ENCODE results near the gene C3orf33. TPM values are rescaled to one million over a fixed set of nuclear protein-coding genes. Genes with fewer than 3 reads are reported as not detected.
A peak's percentile ranks its signal among the peaks of the same experiment; 100 is the strongest.

Gene C3orf33
- total and polyA plus RNA-seq, 2 of the 13 experiments (the other 11 are each of a cell fraction or from before 2014, with no cell fraction given) = 9.2 to 12.6 TPM

GRCh38 chr3:155748611-155749365, 57.3 kb downstream of the C3orf33 start:
- Histone ChIP-seq H3K27ac (ENCODE audit: extremely low read length, insufficient read depth, low read length) (peak overlapping the region; percentile 64), H3K9me3 (ENCODE audit: low read length) (no peaks in the 10 kb centered on the region), H3K4me1 (ENCODE audit: insufficient read depth, low read length) (peaks cover 51% of the 10 kb centered on the region), H3K27me3 (ENCODE audit: control insufficient read depth in 1 of 2, insufficient read depth in 2 of 2, low read length in 2 of 2) (peaks cover 0 to 3% of the 10 kb centered on the region in 2 experiments; a peak in 1 of 5 replicates), H3K79me2 (ENCODE audit: insufficient read depth, low read length) (no peaks in the 10 kb centered on the region), H3K36me3 (replicated peaks in 1 of 2; ENCODE audit: control insufficient read depth in 1 of 2, insufficient read depth in 2 of 2, low read length in 2 of 2) (no peaks in the 10 kb centered on the region), H4K20me1 (ENCODE audit: insufficient read depth, low read length) (no peaks in the 10 kb centered on the region), H3K9ac (ENCODE audit: insufficient read depth, low read depth, low read length) (peak overlapping the region; percentile 66), H3K4me2 (ENCODE audit: low read depth, low read length) (peak overlapping the region; percentile 90), H3K4me3 (replicated peaks in 1 of 3; ENCODE audit: insufficient read depth in 1 of 3, low read depth in 2 of 3, low read length in 3 of 3) (peak overlapping the region; percentile 31 to 55 (median 40)), H2AFZ (ENCODE audit: low read length) (peak overlapping the region; percentile 80)
- ATAC-seq (peak; percentile 50), DNase-seq (ENCODE audit: low spot score) (peak; percentile 81), FAIRE-seq (peak; percentile 68)
- WGBS (ENCODE audit: low lambda C conversion rate) = 8% methylated on average over 8 of the region's 8 CpGs
- in situ Hi-C loops (cut with HindIII; ENCODE audit: extremely low pct_ligation_motif_present, low pct_unique_long_range_greater_than_20kb) = loop anchor here (5.0 kb wide), 1 partner anchor 114 kb away; no protein-coding TSS in a partner anchor
- ChIA-PET CTCF (ENCODE audit: low intra/inter-chr PET ratio, low total read pairs) (no interaction called here), POLR2A (interaction anchor here (0.9 to 5.6 kb wide), 7 partner anchors 9 to 121 kb away, joined by 3 to 38 read pairs (median 3); partner anchors contain the start of gene C3orf33)
- intact Hi-C loops (cut with micrococcal nuclease; ENCODE audit: unreplicated experiment) = loop anchor here (2.0 to 5.0 kb wide), 2 partner anchors 26 to 104 kb away; partner anchors contain the start of gene SLC33A1
- no TSS peak for BruUV-seq (replicated peaks)
- TF ChIP-seq ERF (CRISPR knock-in tag; IDR thresholded peaks at IDR 0.05) (0 out of 2 replicates have a peak, but pooled peaks have one; percentile 39), FOXA1 (IDR thresholded peaks at IDR 0.05) (no peak), FOXA1 (CRISPR knock-in tag; IDR thresholded peaks at IDR 0.05) (no peak), HIC2 (CRISPR knock-in tag; IDR thresholded peaks at IDR 0.05; ENCODE audit: low read depth) (no peak), U2AF1 (optimal IDR thresholded peaks at IDR 0.05; ENCODE audit: low read depth, low read length) (no peak), CHD2 (IDR thresholded peaks at IDR 0.05; ENCODE audit: low read depth, low read length) (no peak), SOX6 (IDR thresholded peaks at IDR 0.05) (no peak), SOX6 (CRISPR knock-in tag; IDR thresholded peaks at IDR 0.05) (peak; percentile 51; the same call in 1 of the 2 replicates), ZBTB25 (CRISPR knock-in tag; IDR thresholded peaks at IDR 0.05) (no peak), PLSCR1 (CRISPR knock-in tag; IDR thresholded peaks at IDR 0.05; ENCODE audit: borderline replicate concordance) (no peak), ARID2 (CRISPR knock-in tag; IDR thresholded peaks at IDR 0.05; ENCODE audit: borderline replicate concordance) (no peak), MYPOP (CRISPR knock-in tag; IDR thresholded peaks at IDR 0.05) (no peak; the same call in 1 of the 2 replicates), MEIS1 (CRISPR knock-in tag; IDR thresholded peaks at IDR 0.05; ENCODE audit: borderline replicate concordance) (no peak), ZNF710 (CRISPR knock-in tag; IDR thresholded peaks at IDR 0.05; ENCODE audit: borderline replicate concordance) (no peak), MATR3 (CRISPR knock-in tag; IDR thresholded peaks at IDR 0.05) (no peak)

Data from HepG2 (cell line).